Body of pancreas (tissue), 4 donors: ENCODE data around the gene SLC12A4. TPM values are rescaled to one million over a fixed set of nuclear protein-coding genes. Genes with fewer than 3 reads are reported as not detected.
A peak's percentile ranks its signal among the peaks of the same experiment; 100 is the strongest.

Experiments
- ATAC-seq: fragments of 150-250 bp; one replicate; pipeline ENCODE4 v1.9.1; 2016
- DNase-seq, 4 donors: peaks; one replicate each; pipeline ENCODE4 v3.0.0-alpha.2; 2019
- H3K27ac ChIP-seq, 4 donors: fragments of 200-600 bp; sonication (generic); 1 replicate in 3 of 4; 2 replicates in 1 of 4; pipeline versions ENCODE4 v1.5.1 to v1.6.1; 2016 to 2019; ENCODE audit warnings: mild to moderate bottlenecking in 1 of 4, mixed read lengths in 1 of 4, moderate library complexity in 1 of 4
- H3K27me3 ChIP-seq, 2 donors: fragments of 200-600 bp; sonication (generic); one replicate each; pipeline ENCODE4 v1.6.0; 2016; ENCODE audit warnings: mild to moderate bottlenecking in 1 of 2
- H3K36me3 ChIP-seq, 2 donors: fragments of 200-600 bp; sonication (generic); replicated peaks in 1 of 2; 2 replicates each; pipeline ENCODE4 v1.5.1; 2016; ENCODE audit warnings: low read depth in 2 of 2; ENCODE audit not compliant: insufficient read depth in 1 of 2
- H3K4me1 ChIP-seq: fragments of 200-600 bp; sonication (generic); one replicate; pipeline ENCODE4 v1.6.0; 2016
- H3K4me3 ChIP-seq, 2 donors: fragments of 200-600 bp; sonication (generic); 1 replicate in 1 of 2; 2 replicates in 1 of 2; pipeline ENCODE4 v1.5.1; 2016 to 2019
- H3K9me3 ChIP-seq, 3 donors: fragments of 200-600 bp; sonication (generic); 1 replicate in 2 of 3; 2 replicates in 1 of 3; pipeline ENCODE4 v1.5.1; 2016
- CTCF ChIP-seq, 7 experiments: fragments of 450-650 bp in 4 of 7; fragments of 200-600 bp in 3 of 7; sonication (generic) in 3 of 7; IDR thresholded peaks; one replicate each; pipeline ENCODE4 v1.5.1; 2016 to 2019; ENCODE audit warnings: antibody characterized with exemption in 7 of 7
- POLR2A ChIP-seq, 3 donors: fragments of 450-650 bp; IDR thresholded peaks; one replicate each; pipeline ENCODE4 v1.6.1; 2016; ENCODE audit warnings: antibody characterized with exemption in 3 of 3, mild to moderate bottlenecking in 2 of 3
- WGBS, 2 donors: methylation state at CpG; one replicate each; pipeline ENCODE4 v1.1.5; 2017; 5-methylcytosine and 5-hydroxymethylcytosine counted together
- intact Hi-C: fragments of 100-400 bp; cut with DNase I; formaldehyde crosslinking; loops from one replicate; pipeline ENCODE4 v1.15.1; 2023
- total RNA-seq, 2 donors: library from RNA; depleted of rRNA; stranded (reverse); fragments of >200 nt; gene quantifications; one replicate each; pipeline ENCODE4 v1.1.0, GENCODE V29; 2016

SLC12A4 gene
- total RNA-seq, 2 donors from 2014 or later, result 23.3 to 61.3 TPM

- intact Hi-C loops, result no loop called here
- peak overlapping the region in 2 of 4 donors; percentile 1 to 89 for H3K27ac ChIP-seq
- no peaks in the 10 kb centered on the region for H3K36me3 ChIP-seq
- no peaks in the 10 kb centered on the region for H3K27me3 ChIP-seq
- peaks cover 48% of the 10 kb centered on the region for H3K4me1 ChIP-seq
- TF ChIP-seq POLR2A (IDR thresholded peaks at IDR 0.05), result no peak
- TF ChIP-seq CTCF (IDR thresholded peaks at IDR 0.05), result no peak
- 53 to 60% methylated on average over 3 of the region's 3 CpGs for WGBS, 2 donors
- no peaks in the 10 kb centered on the region for H3K9me3 ChIP-seq
- ATAC-seq, result no peak
- H3K4me3 ChIP-seq, result no peak overlapping the region
- DNase-seq, result no peak
Observed at GRCh38 chr16:67966549-67967182, 1.8 kb downstream of the SLC12A4 start.

DNA sequence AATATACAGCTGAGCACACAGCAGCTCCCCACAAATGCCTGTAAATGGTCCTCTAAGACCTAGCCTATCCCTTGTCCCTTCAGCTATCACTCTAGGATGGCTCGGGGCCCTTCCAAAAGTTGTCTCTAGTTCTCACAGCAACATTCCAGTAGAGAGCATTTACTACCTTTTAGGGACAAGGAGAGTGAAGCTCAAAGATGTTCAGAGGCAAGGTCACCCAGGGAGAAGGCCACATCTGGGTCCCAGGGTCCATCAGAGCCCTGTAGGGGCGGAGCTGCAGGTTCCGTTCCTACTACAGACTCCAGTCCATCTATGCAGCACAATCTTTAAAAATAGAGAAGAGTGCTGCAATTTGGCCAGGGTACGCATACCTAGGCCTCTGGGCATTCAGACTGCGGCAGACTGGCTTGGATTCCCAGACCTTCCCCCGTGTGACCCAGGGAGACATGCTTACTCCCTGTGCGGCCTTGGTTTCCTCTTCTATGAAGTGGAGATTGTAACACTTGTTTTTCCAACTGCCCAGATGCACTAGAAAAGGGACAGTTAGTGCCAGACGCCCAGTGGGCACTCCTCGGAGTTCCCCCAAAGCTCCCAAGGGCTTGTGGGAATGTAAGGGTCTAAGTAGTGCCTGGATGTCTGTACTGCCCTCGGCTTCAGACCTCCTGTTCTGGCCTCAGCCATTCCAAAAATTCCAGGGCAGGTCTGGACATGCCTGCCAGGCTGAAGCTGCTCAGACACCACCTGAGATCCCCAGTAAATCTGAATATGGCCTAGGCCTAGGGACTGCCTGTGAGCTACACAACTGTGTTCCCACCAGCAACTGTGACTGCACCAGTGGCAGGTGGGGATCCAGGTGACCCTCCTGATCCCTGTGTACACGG is 2.5 kb downstream of the SLC12A4 start:
- Histone ChIP-seq H3K27ac (peak overlapping the region in 2 of 4 donors; percentile 1 to 89), H3K4me3 (no peak overlapping the region), H3K4me1 (peaks cover 55% of the 10 kb centered on the region), H3K27me3 (no peaks in the 10 kb centered on the region), H3K36me3 (no peaks in the 10 kb centered on the region), H3K9me3 (no peaks in the 10 kb centered on the region)
- 83 to 87% methylated on average over 7 to 11 of the region's 11 CpGs for WGBS, 2 donors
- ATAC-seq (no peak), DNase-seq (no peak)
- intact Hi-C loops, result no loop called here
- TF ChIP-seq CTCF (IDR thresholded peaks at IDR 0.05), result no peak
- TF ChIP-seq POLR2A (IDR thresholded peaks at IDR 0.05), result no peak

DNA sequence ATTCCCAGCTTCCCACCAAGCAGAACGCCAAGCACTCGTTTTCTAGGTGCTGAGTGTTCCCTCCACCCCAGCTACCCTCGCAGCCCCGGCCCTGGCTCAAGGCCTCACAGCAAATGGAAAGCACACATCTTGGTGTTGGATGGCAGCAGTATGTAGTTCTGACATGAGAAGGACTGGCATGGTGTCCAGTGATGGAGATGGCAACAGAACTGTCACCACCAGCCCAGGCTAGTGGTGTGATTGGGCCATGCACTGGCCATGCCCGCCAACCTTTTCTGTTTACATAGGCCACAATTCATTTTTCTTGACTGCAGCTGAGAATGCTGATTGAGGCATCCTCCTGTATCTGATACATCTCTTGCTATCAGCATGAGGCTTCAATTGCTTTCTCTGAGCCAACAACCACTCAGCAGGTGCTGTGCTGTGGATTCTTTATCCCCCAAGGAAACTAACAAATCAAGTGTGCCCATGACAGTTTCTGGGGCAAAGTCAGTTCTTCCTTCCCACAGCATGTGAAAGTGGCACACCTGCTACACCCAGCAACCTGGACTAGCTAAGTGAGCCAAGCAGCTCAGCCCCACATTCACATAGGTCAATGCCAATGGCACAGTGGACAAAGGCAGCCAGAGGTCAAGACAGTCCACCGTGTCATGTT is 3.8 kb downstream of the SLC12A4 start:
- Histone ChIP-seq H3K27ac (no peak overlapping the region), H3K36me3 (no peaks in the 10 kb centered on the region), H3K27me3 (no peaks in the 10 kb centered on the region), H3K4me3 (no peak overlapping the region), H3K9me3 (no peaks in the 10 kb centered on the region), H3K4me1 (peaks cover 55% of the 10 kb centered on the region)
- 75 to 78% methylated on average over 6 of the region's 6 CpGs for WGBS, 2 donors
- intact Hi-C loops, result no loop called here
- no peak for TF ChIP-seq CTCF (IDR thresholded peaks at IDR 0.05)
- TF ChIP-seq POLR2A (IDR thresholded peaks at IDR 0.05), result no peak
- DNase-seq, result no peak
- ATAC-seq, result no peak

DNA sequence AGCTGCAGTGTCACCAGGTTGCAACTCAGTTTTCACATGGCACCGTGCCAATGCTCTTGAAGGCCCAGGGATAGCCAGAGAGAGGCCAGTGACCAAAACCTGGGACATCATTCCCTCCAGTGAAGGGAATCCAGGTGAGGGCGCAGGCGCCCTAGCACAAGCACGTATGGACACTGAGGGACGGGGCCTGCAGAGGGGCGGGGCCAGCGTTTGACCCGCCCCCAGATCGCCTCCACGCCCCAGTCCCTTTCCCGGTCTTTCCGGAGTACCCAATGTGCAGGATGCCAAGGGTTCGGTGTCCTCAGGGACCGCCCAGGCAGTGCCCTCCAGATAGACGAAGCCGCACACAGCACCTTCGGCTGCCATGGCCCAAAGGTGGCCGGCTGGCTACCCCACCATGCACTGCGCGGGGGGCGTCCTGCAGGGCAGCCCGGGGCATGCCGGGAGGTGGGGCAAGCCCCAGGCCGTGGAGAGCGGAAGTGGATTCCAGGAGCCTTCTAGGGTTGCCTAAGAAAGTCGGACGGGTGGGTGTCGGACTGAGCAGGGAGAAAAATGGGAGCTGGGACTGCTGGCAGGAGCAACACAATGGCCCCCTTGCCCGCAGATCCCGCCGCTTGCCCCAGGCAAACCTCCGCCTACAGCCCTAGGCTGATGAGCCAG is 4.6 kb downstream of the SLC12A4 start:
- Histone ChIP-seq H3K4me3 (no peak overlapping the region), H3K9me3 (no peaks in the 10 kb centered on the region), H3K4me1 (peaks cover 55% of the 10 kb centered on the region), H3K27ac (peak overlapping the region in 1 of 4 donors; percentile 37), H3K27me3 (no peaks in the 10 kb centered on the region), H3K36me3 (no peaks in the 10 kb centered on the region)
- intact Hi-C loops, result no loop called here
- TF ChIP-seq CTCF (IDR thresholded peaks at IDR 0.05), result no peak
- TF ChIP-seq POLR2A (IDR thresholded peaks at IDR 0.05), result no peak
- 78 to 87% methylated on average over 14 to 32 of the region's 32 CpGs for whole genome bisulfite sequencing, 2 donors
- DNase-seq (peak in 3 of 4 donors; percentile 40 to 53 (median 52)), ATAC-seq (no peak)
